ENCODE measurements around the gene BTBD19. TPM values are rescaled to one million over a fixed set of nuclear protein-coding genes. Genes with fewer than 3 reads are reported as not detected.

The BTBD19 gene
- total RNA-seq, 1 donor from 2014 or later = 4.4 TPM

DNA sequence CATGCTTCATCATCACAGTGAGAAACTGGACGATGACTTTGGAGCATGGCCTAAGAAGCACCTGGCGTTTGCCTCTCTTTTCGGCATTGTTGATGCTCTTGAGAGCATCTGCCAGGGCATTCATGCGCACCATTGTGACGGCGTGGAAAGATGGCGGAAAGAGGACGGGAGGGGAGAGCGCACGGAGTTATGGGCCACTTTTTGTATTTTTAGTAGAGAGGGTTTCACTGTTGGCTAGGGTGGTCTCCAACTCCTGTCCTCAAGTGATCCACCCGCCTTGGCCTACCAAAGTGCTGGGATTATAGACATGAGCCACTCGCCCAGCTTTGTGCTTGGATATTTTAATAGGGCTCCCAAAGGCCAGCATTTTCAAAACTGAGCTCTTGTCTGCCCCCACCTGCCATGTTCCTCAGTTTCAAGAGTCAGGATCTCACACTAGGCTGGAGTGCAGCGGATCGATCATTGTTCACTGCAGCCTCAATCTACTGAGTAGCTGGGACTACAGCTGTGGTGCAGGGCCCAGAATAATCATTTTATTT, 27.7 kb upstream of the BTBD19 start:
- Histone ChIP-seq H3K36me3 (ENCODE audit: control insufficient read depth, insufficient read depth, low read length) (peaks cover 1% of the 10 kb centered on the region), H3K27me3 (ENCODE audit: control insufficient read depth, insufficient read depth, low read length) (no peaks in the 10 kb centered on the region), H3K4me3 (ENCODE audit: low read depth, low read length) (no peak overlapping the region)
- DNase-seq (ENCODE audit: low read depth) = no peak
- TF ChIP-seq, protein P1, sequence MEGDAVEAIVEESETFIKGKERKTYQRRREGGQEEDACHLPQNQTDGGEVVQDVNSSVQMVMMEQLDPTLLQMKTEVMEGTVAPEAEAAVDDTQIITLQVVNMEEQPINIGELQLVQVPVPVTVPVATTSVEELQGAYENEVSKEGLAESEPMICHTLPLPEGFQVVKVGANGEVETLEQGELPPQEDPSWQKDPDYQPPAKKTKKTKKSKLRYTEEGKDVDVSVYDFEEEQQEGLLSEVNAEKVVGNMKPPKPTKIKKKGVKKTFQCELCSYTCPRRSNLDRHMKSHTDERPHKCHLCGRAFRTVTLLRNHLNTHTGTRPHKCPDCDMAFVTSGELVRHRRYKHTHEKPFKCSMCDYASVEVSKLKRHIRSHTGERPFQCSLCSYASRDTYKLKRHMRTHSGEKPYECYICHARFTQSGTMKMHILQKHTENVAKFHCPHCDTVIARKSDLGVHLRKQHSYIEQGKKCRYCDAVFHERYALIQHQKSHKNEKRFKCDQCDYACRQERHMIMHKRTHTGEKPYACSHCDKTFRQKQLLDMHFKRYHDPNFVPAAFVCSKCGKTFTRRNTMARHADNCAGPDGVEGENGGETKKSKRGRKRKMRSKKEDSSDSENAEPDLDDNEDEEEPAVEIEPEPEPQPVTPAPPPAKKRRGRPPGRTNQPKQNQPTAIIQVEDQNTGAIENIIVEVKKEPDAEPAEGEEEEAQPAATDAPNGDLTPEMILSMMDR (IDR thresholded peaks at IDR 0.05; ENCODE audit: insufficient read depth, low read length, poor library complexity, severe bottlenecking) = no peak

DNA sequence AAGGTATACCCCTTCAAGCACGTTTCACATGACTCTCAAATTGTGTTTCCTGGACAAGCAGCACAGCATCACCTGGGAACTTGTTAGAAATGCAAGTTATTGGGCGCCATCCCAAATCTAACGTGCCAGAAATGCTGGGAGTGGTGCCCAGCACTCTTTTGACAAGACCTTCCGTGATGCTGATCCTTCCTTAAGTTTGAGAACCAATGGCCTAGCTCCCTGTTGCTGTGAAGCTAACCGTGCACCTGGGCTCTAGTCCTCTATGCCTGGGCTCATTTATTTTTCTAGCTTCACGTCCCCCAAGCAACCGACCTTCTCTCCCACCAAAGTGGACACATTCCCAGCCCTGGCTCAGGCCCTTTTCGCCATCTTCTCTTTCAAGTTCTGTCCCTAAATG, 24.6 kb upstream of the BTBD19 start:
- no peaks in the 10 kb centered on the region for H3K27me3 ChIP-seq (ENCODE audit: control insufficient read depth, insufficient read depth, low read length)
- H3K36me3 ChIP-seq (ENCODE audit: control insufficient read depth, insufficient read depth, low read length) = no peaks in the 10 kb centered on the region
- peak overlapping the region; percentile 27 for H3K4me3 ChIP-seq (ENCODE audit: low read depth, low read length)
- no peak for DNase-seq (ENCODE audit: low read depth)
- TF ChIP-seq, protein P1 (IDR thresholded peaks at IDR 0.05; ENCODE audit: insufficient read depth, low read length, poor library complexity, severe bottlenecking) = no peak

DNA sequence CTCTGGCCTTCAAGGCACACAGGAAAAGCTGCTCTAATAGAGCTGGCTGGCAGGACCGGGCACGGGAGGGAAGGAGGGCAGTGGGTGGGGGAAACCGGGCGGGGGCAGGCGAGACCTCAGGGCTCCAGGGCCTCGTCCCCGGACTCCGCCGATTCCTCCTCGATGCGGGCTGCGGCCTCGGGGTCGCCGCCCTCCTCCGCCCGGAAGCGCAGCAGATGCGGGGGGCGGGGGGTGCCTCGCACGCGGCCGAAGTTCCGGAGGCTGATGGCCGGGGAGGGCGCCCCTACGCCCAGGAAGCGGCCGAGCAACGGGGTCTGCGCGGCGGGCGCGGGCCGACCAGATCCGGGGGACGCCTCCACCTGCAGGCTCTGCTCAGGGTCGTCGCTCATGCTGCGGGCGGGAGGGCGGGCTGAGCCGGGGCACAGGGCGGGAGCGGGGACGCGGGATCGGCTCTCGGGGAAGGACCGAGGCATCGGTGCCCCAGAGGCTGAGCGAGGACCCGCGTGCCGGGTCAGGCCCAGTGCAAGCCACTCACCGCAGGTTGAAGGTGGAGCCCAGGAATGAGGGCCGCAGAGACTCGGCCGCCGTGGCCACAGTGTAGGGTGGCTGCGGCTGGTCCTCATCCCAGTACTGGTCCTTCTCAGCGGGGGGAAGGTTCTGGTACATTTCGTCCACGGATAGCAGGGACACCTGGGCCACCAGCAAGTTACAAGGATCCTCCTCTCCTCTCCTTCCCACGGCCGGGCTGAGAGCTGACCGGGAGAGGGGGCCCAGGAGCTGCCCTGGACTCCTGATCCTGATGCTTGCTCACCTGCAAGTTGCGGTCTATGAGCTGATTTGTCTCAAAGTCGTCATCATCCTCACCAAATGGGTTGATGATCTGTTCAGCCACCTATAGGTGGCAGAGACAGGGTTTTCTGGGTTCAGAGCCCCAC, 24.0 kb upstream of the BTBD19 start:
- peak overlapping the region; percentile 27 for H3K4me3 ChIP-seq (ENCODE audit: low read depth, low read length)
- H3K36me3 ChIP-seq (ENCODE audit: control insufficient read depth, insufficient read depth, low read length) = no peaks in the 10 kb centered on the region
- no peaks in the 10 kb centered on the region for H3K27me3 ChIP-seq (ENCODE audit: control insufficient read depth, insufficient read depth, low read length)
- DNase-seq (ENCODE audit: low read depth) = no peak
- TF ChIP-seq, protein P1 (IDR thresholded peaks at IDR 0.05; ENCODE audit: insufficient read depth, low read length, poor library complexity, severe bottlenecking) = peak; percentile 43

DNA sequence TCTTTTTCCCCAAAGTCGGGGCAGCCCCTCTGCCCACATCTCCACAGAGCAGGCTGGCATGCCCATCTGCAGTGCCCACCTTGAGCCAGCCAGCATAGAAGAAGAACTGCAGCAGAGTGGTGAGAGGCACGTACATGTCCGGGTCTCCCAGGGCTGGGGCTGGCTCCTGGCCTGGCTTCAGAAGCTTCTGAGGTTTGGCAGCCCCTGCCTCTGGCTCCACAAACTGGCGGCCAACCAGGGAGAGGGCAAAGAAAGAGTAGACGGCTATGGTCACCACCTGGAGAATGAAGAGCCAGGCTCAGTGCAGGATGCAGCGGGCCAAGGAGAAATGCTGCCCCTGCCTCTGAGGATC, 23.3 kb upstream of the BTBD19 start:
- no peaks in the 10 kb centered on the region for H3K36me3 ChIP-seq (ENCODE audit: control insufficient read depth, insufficient read depth, low read length)
- no peak overlapping the region for H3K4me3 ChIP-seq (ENCODE audit: low read depth, low read length)
- TF ChIP-seq, protein P1 (IDR thresholded peaks at IDR 0.05; ENCODE audit: insufficient read depth, low read length, poor library complexity, severe bottlenecking) = no peak
- no peaks in the 10 kb centered on the region for H3K27me3 ChIP-seq (ENCODE audit: control insufficient read depth, insufficient read depth, low read length)
- no peak for DNase-seq (ENCODE audit: low read depth)

DNA sequence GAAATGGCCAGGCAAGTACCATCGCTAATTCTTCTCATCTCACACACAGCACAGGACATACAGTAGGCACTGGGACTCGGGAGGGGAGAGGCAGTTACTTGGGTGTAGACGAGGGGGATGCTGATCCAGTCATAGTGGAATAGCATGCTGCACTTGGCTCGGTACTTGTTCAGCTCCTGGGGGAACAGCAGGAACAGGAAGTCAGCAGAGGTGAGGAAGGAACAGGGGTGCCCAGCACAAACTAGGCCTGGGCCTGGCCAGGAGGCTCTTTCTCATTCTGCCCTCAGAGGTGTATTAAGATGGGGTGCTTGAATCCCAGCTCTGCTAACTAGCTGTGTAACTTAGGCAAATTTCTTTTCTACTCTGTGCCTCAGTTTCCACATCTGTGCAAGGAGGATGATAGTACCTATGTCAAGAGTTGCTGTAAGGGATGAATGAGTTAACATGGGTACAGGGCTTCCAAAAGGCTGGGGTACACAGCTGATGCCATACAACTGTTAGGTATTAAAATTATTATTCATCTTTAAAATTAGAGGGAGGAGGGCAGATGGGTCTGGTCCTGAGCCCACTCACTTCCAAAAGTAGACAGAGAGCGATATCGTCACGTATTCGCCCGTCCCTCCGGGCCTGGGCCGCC, 22.7 kb upstream of the BTBD19 start:
- Histone ChIP-seq H3K27me3 (ENCODE audit: control insufficient read depth, insufficient read depth, low read length) (no peaks in the 10 kb centered on the region), H3K36me3 (ENCODE audit: control insufficient read depth, insufficient read depth, low read length) (no peaks in the 10 kb centered on the region), H3K4me3 (ENCODE audit: low read depth, low read length) (peak overlapping the region; percentile 1)
- DNase-seq (ENCODE audit: low read depth) = no peak
- TF ChIP-seq, protein P1 (IDR thresholded peaks at IDR 0.05; ENCODE audit: insufficient read depth, low read length, poor library complexity, severe bottlenecking) = no peak

Measured in kidney epithelial cell (primary cell).